ENCODE data around the gene TECPR2.

- TF ChIP-seq EP300 (IDR thresholded peaks at IDR 0.05), result no peak
- no peak for TF ChIP-seq CTCF (IDR thresholded peaks at IDR 0.05)
- TF ChIP-seq POLR2A (IDR thresholded peaks at IDR 0.05), result no peak
Measured at GRCh38 chr14:102461490-102462338, 99.0 kb downstream of the TECPR2 start.
